ENCODE results near the gene PKMYT1.

DNA sequence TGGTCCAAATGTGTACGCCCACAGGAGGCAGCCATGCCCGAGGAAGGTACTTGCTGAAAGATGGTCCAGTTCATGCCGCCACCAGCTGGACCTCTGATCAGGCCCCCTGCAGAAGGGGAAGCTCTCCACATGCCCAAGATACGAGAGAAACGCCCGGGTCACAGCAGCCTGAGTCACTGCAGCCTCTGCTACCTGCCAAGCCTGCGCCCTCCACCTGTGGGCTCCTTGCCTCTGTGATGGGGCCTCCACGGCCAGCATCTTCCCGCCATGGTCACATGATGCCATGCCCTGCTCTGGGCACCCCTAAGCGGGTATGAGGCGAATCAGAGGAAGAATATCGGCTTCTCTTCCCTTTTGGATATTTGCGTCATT lies 29.9 kb downstream of the PKMYT1 start:
- TF ChIP-seq, protein P1, sequence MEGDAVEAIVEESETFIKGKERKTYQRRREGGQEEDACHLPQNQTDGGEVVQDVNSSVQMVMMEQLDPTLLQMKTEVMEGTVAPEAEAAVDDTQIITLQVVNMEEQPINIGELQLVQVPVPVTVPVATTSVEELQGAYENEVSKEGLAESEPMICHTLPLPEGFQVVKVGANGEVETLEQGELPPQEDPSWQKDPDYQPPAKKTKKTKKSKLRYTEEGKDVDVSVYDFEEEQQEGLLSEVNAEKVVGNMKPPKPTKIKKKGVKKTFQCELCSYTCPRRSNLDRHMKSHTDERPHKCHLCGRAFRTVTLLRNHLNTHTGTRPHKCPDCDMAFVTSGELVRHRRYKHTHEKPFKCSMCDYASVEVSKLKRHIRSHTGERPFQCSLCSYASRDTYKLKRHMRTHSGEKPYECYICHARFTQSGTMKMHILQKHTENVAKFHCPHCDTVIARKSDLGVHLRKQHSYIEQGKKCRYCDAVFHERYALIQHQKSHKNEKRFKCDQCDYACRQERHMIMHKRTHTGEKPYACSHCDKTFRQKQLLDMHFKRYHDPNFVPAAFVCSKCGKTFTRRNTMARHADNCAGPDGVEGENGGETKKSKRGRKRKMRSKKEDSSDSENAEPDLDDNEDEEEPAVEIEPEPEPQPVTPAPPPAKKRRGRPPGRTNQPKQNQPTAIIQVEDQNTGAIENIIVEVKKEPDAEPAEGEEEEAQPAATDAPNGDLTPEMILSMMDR (IDR thresholded peaks at IDR 0.05): no peak
- TF ChIP-seq POLR2AphosphoS5 (IDR thresholded peaks at IDR 0.05): no peak

All from gastroesophageal sphincter (tissue), 3 donors.